ENCODE measurements around the gene PLVAP. TPM values are rescaled to one million over a fixed set of nuclear protein-coding genes. Genes with fewer than 3 reads are reported as not detected.

Gene PLVAP
- total RNA-seq, 1 donor from 2014 or later, result 74.9 TPM

DNA sequence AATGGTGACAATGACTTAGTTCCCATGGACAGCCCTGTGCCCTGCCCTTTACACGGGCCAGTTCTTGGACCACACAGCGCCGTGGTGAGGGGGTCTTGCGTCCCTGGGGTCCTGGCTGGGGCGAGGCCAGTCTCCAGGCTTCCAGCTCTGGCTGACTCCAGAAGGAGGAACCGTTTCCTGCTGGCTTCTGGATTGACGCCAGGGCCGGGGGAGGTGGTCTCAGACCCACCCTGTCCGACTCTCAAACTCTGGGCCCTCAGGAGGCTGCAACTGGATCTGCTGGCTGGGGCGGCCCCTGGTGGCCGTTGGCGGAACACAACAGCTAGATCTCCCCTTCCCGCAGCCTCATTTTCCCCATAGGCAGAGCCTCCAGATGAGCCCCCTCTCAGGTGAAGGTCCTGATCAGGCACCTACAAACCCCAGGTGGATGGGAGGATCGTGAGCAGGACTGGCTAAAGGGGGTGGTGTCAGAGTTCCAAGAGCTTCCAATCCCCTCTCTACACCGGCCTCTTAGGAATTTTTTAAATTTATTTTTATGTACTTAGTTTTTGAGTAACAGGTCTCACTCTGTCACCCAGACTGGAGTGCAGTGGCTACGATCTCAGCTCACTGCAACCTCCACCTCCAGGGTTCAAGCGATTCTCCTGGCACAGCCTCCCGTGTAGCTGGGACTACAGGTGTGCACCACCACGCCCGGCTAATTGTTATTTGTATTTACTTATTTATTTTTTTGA lies 8.9 kb upstream of the PLVAP start:
- no peak overlapping the region for H3K27ac ChIP-seq
- no peaks in the 10 kb centered on the region for H3K36me3 ChIP-seq
- DNase-seq (ENCODE audit: extremely low spot score in 2 of 2), result no peak
- H3K27me3 ChIP-seq, result no peaks in the 10 kb centered on the region
- H3K4me3 ChIP-seq, result no peak overlapping the region
- no peak for TF ChIP-seq POLR2A (IDR thresholded peaks at IDR 0.05)
- no peak for TF ChIP-seq POLR2AphosphoS5 (IDR thresholded peaks at IDR 0.05; ENCODE audit: insufficient read depth in 1 of 2, low read depth in 1 of 2)
- TF ChIP-seq, protein P1, sequence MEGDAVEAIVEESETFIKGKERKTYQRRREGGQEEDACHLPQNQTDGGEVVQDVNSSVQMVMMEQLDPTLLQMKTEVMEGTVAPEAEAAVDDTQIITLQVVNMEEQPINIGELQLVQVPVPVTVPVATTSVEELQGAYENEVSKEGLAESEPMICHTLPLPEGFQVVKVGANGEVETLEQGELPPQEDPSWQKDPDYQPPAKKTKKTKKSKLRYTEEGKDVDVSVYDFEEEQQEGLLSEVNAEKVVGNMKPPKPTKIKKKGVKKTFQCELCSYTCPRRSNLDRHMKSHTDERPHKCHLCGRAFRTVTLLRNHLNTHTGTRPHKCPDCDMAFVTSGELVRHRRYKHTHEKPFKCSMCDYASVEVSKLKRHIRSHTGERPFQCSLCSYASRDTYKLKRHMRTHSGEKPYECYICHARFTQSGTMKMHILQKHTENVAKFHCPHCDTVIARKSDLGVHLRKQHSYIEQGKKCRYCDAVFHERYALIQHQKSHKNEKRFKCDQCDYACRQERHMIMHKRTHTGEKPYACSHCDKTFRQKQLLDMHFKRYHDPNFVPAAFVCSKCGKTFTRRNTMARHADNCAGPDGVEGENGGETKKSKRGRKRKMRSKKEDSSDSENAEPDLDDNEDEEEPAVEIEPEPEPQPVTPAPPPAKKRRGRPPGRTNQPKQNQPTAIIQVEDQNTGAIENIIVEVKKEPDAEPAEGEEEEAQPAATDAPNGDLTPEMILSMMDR (IDR thresholded peaks at IDR 0.05), result peak; percentile 82 to 87 (median 87)
- H3K4me1 ChIP-seq, result peaks cover 10% of the 10 kb centered on the region
- intact Hi-C loops (cut with DNase I), result loop anchor here (2.0 kb wide), 1 partner anchor 39 kb away; no protein-coding TSS in a partner anchor
- H3K9me3 ChIP-seq, result no peaks in the 10 kb centered on the region

- H3K27me3 ChIP-seq, result no peaks in the 10 kb centered on the region
- peaks cover 10% of the 10 kb centered on the region for H3K4me1 ChIP-seq
- H3K9me3 ChIP-seq, result no peaks in the 10 kb centered on the region
- TF ChIP-seq, protein P1 (IDR thresholded peaks at IDR 0.05), result no peak
- no peak for TF ChIP-seq POLR2A (IDR thresholded peaks at IDR 0.05)
- TF ChIP-seq POLR2AphosphoS5 (IDR thresholded peaks at IDR 0.05; ENCODE audit: insufficient read depth in 1 of 2, low read depth in 1 of 2), result no peak
- no peak for DNase-seq (ENCODE audit: extremely low spot score in 2 of 2)
- intact Hi-C loops (cut with DNase I), result no loop called here
- H3K27ac ChIP-seq, result no peak overlapping the region
- H3K4me3 ChIP-seq, result no peak overlapping the region
- H3K36me3 ChIP-seq, result no peaks in the 10 kb centered on the region
These were observed 3.4 kb upstream of the PLVAP start for GRCh38 chr19:17380426-17381138.

- Histone ChIP-seq H3K9me3 (no peaks in the 10 kb centered on the region), H3K27me3 (no peaks in the 10 kb centered on the region), H3K27ac (no peak overlapping the region), H3K4me1 (peaks cover 10% of the 10 kb centered on the region), H3K36me3 (no peaks in the 10 kb centered on the region), H3K4me3 (no peak overlapping the region)
- no peak for DNase-seq (ENCODE audit: extremely low spot score in 2 of 2)
- intact Hi-C loops (cut with DNase I), result no loop called here
- TF ChIP-seq, protein P1 (IDR thresholded peaks at IDR 0.05), result no peak
- no peak for TF ChIP-seq POLR2AphosphoS5 (IDR thresholded peaks at IDR 0.05; ENCODE audit: insufficient read depth in 1 of 2, low read depth in 1 of 2)
- no peak for TF ChIP-seq POLR2A (IDR thresholded peaks at IDR 0.05)
These were observed 2.1 kb upstream of the PLVAP start for GRCh38 chr19:17379221-17379631.

DNA sequence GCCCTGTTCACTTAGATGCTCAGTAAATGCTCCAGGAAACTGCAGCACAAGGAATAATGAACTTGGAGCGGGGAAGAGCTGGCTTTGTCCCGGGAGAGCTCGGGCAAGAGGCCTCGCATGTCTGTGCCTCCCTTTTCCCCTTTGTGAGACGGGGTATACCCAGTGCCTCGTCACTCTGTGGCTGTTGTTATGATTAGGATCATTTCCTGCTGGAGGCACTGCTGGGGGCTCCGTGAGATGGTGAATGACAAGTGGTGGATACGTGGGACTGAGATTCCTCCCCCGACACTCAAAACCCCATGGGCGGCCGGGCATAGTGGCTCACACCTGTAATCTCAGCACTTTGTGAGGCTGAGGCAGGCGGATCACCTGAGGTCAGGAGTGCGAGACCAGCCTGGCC lies 1.1 kb upstream of the PLVAP start:
- peaks cover 10% of the 10 kb centered on the region for H3K4me1 ChIP-seq
- TF ChIP-seq POLR2A (IDR thresholded peaks at IDR 0.05) (no peak), POLR2AphosphoS5 (IDR thresholded peaks at IDR 0.05; ENCODE audit: insufficient read depth in 1 of 2, low read depth in 1 of 2) (no peak)
- TF ChIP-seq, protein P1 (IDR thresholded peaks at IDR 0.05), result no peak
- H3K27me3 ChIP-seq, result no peaks in the 10 kb centered on the region
- no peak for DNase-seq (ENCODE audit: extremely low spot score in 2 of 2)
- intact Hi-C loops (cut with DNase I), result no loop called here
- no peak overlapping the region for H3K4me3 ChIP-seq
- H3K9me3 ChIP-seq, result no peaks in the 10 kb centered on the region
- no peak overlapping the region for H3K27ac ChIP-seq
- H3K36me3 ChIP-seq, result no peaks in the 10 kb centered on the region

Data from vagina (tissue), 2 donors.